NCI-H510A treated with DMSO at 0.1 percent for 48 hours (cell line): ENCODE data around the gene STX10.
"Not testable (repeated sequence)": the region's sequence is repeated elsewhere in the genome, so short reads cannot be mapped to it uniquely, and the experiment has no call there.

Source experiments
- DNase-seq: peaks from one replicate; lab custom pipeline; 2025; lab: John Stamatoyannopoulos, UW

STX10 gene

DNA sequence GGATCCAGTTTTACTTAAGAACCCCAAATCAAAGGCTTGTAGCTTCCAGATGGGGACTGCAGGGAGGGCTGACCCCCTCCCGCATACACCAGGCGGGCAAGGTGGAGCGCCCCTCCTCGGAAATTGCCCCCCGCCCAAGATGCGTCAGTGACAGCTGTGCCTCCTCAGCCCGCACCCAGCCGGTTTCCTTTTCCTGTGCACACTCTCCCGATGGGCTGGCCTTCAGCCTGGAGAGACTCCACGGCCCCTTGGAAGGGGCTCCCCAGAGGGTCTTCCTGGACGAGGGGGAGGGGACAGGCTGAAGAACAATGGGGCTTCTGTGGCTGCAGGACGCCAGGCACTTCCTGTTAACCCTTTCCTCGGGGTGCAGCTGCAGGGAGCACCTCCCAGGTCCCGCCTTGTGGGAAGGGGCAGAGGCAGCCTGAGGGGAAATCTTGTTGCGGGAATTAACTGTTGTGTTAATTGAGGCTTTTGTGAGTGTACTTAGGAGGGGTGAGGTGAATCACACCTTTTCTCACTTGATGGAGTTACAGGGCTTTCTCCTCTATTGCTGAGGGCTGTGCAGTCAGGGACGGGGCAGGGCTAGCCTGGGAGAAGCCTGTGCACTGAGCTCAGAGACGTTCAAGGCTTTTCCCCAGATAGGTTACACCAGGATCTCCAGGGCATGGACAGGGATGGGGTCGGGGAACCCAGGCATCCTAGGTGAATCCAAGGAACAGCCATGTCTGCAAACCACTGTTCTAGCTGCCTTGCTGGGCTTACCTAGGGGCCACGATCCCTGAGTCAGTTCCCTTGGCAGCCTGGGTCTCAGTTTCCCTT, 14.4 kb upstream of the STX10 start:
- DNase-seq = peak; percentile 78

GRCh38 chr19:13163609-13164342, 13.6 kb upstream of the STX10 start:
- peak; percentile 30 for DNase-seq

- peak; percentile 96 for DNase-seq
These were observed 12.8 kb upstream of the STX10 start for GRCh38 chr19:13162724-13163608.

GRCh38 chr19:13160557-13160956, 10.4 kb upstream of the STX10 start:
- DNase-seq = no peak

- DNase-seq = no peak
These were observed 9.5 kb upstream of the STX10 start for GRCh38 chr19:13159713-13160112.

GRCh38 chr19:13155472-13156359, 5.5 kb upstream of the STX10 start:
- peak; percentile 63 for DNase-seq

DNA sequence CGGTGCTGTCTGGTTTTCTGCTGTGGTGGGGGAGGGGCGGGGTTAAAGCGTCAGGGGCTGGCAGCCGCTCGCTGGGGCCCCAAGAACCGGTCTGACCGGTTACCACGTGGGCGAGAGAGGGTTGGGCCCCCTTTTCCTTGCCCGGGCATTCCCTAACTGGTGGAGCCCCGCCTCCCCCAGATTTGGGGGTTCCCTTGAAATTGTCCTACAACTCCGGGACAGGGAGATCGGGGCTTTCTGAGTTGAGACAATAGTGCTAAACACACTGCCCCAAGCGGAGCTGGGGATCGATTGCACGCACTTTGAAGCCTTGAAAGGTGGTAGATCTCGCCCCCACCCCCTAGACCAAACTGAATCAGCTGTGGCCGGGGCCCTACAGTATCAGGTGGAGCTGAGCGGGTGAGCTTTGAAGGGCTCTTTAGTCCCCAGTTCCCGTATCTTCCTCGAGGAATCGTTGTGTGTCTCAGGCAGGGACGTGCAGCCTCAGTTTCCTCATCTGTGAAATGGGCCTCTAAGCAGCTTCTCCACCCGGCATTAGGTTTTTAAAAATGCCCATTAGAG, 4.8 kb upstream of the STX10 start:
- DNase-seq = peak; percentile 82

DNA sequence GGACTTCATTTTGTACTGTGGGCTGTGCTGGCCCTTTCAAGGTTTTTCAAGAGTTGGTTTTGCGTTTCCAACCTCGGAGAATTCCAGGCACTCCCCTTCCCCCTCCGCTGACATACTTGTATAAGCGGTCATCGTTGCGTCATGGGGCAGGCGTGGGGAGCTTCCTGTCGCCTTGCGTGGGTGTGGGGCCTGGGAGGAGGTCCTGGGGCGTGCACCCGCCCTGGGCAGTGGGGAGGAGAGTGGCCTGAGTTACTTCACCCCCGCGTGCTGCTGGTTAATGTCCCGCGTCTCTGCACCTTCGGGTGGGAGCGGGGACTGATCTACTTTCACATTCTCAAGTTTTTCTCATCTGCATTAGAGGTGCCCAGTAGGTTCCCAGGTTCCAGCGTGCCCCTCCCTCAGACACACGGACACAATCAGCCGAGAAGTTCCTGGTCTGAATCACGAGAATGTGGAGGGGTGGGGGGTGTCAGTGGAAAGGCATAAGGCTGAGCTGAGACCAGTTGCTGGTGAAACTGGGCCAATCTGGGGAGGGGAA, 4.1 kb upstream of the STX10 start:
- peak; percentile 47 for DNase-seq

- DNase-seq = no peak
These were observed 3.5 kb upstream of the STX10 start for GRCh38 chr19:13153569-13154240.

DNA sequence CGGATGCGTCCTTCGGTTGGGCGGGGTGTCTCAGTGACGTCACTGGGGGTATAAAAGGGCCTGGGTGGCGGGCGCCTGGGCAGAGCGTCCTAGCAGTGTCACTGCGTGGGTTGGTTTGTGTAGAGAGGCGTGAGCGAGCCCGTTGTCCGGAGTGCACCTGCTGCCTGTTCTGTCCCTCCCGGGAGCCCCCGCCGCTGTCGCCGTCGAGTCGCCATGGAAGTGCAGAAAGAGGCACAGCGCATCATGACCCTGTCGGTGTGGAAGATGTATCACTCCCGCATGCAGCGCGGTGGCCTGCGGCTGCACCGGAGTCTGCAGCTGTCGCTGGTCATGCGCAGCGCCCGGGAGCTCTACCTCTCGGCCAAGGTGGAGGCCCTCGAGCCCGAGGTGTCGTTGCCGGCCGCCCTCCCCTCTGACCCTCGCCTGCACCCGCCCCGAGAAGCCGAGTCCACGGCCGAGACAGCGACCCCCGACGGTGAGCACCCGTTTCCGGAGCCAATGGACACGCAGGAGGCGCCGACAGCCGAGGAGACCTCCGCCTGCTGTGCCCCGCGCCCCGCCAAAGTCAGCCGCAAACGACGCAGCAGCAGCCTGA, 2.9 kb upstream of the STX10 start:
- peak; percentile 91 for DNase-seq

DNA sequence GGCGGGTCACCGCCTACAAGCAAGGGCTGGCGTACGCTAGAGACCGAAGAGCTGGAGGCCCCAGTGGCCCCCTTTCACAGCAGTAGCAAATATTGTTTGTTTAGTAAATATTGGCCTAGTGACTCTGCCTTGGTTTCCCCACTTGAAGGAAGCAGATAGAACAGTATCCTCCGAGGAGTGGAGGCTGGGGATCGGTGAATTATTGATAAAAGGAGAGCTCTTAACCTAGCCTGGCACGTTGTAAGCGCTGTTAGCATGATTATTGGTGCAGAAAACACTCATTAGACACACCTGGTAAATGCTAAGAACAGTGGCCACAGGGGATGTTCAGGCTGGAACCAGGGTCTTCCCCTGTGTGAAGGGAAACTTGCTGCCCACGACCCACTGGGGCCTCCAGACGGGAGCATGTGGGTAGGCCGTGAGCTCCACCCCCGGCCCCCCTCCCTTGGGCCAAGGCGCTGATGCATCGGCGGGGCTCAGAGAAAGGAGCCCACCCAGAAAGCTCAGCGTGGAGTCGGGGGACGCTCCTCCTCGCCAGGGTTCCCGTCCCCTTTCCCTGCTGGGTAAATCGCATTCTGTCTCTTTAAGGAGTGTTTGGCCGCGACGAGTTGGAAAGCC, 2.3 kb upstream of the STX10 start:
- no peak for DNase-seq

DNA sequence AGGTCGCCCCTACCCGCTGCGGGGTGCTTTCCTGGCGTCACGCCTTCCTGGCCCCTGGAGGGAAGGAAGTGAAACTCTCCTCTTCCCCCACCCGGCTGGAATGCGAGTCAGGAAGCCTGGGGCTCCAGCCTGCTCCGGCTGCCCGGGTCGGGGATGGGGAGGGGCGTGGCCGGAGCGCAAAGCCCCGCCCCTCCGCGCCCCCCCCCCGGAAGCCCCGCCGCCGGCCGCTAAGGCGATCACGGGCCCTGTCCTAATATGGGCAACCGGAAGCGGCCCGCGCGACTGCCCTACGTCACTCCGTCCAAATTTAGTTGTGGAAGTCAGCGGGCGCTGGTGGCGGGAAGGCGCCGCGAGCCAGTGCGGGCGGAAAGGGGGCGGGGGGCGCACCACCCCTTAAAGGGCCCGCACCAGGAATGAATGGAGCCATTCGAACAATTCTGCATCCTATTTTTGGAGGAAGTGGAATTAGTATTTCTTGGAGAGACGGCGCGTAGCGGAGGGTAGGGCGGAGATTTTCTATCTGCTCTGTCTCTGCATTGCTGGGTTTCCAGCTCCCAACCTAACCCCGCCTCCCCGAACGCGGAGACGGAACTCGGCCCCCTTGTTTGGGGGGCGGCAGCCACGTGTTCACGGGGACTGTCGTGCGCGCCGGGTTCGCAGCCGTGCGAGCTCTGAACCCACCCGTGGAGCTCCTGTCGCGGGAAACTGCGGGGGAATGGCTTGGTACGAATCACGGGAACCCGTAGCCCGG, 1.6 kb upstream of the STX10 start:
- peak; percentile 97 for DNase-seq

DNA sequence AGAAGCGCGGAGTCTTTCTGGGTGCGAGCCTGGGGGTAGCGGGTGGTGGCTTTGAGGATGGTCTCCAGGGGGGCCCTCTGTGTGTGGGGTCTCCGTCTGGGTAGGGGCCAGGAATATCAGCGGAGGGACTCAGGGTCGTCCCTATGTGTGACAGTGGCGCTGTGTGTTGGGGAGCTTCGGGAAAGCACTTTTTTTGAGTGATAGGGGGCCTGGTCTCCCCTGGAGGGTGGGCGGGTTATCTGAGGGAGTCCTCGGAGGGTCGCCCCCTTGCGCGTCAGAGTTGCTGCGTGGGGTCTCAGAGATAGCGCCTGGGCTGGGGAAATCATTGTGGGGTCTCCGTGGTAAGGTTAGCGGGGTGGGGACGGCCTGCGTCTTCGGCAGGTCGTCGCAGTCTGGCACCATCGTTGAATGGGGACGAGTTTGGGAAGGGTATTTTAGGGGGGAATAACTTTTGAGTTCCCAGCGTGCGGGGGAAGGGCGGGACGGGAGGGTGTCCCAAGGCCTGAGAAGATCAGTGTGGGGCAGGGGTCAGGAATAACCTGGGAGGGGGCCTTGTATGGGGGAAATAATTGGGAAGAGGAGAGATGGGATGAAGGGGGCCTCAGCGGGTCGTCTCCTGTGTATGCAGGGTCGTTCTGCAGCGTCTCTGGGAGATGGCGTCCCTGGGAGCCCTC, 893 bp upstream of the STX10 start:
- no peak for DNase-seq

GRCh38 chr19:13149628-13150186, 468 bp downstream of the STX10 start:
- DNase-seq = peak; percentile 35

GRCh38 chr19:13149173-13149627, 975 bp downstream of the STX10 start:
- DNase-seq = not testable (repeated sequence)

GRCh38 chr19:13146763-13147563, 3.2 kb downstream of the STX10 start:
- DNase-seq = no peak
